ENCODE measurements around the gene RNF150. TPM values are rescaled to one million over a fixed set of nuclear protein-coding genes. Genes with fewer than 3 reads are reported as not detected.

Gene RNF150
- total RNA-seq, 1 donor from 2014 or later, result 3.3 TPM

- intact Hi-C loops (cut with DNase I), result no loop called here
- Histone ChIP-seq H3K4me1 (no peaks in the 10 kb centered on the region), H3K4me3 (no peak overlapping the region), H3K9me3 (no peaks in the 10 kb centered on the region), H3K27ac (no peak overlapping the region), H3K27me3 (ENCODE audit: low read depth) (no peaks in the 10 kb centered on the region), H3K36me3 (no peaks in the 10 kb centered on the region)
- TF ChIP-seq, protein P1, sequence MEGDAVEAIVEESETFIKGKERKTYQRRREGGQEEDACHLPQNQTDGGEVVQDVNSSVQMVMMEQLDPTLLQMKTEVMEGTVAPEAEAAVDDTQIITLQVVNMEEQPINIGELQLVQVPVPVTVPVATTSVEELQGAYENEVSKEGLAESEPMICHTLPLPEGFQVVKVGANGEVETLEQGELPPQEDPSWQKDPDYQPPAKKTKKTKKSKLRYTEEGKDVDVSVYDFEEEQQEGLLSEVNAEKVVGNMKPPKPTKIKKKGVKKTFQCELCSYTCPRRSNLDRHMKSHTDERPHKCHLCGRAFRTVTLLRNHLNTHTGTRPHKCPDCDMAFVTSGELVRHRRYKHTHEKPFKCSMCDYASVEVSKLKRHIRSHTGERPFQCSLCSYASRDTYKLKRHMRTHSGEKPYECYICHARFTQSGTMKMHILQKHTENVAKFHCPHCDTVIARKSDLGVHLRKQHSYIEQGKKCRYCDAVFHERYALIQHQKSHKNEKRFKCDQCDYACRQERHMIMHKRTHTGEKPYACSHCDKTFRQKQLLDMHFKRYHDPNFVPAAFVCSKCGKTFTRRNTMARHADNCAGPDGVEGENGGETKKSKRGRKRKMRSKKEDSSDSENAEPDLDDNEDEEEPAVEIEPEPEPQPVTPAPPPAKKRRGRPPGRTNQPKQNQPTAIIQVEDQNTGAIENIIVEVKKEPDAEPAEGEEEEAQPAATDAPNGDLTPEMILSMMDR (IDR thresholded peaks at IDR 0.05), result no peak
- DNase-seq (no peak), ATAC-seq (no peak)
Observed at GRCh38 chr4:141155586-141155985, 22.3 kb upstream of the RNF150 start.

DNA sequence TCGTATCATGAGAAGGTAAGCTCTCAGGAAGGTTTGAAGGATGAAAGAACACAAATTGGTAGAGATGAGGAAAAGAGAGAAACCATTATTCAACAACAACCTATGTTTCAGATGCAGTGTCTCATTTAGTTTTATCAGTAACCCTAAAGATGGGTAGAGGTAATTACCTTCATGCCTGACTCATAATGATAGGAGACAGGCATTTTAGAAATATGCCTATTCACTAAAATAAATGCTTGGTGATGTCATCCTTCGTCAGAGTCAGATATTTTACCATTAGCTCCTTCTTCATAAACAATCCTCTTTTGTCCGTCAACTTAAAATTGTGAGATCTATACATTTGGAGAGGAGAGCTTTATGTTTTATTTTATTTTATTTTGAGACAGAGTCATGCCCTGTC, 21.5 kb upstream of the RNF150 start:
- intact Hi-C loops (cut with DNase I), result no loop called here
- no peak for ATAC-seq
- Histone ChIP-seq H3K4me3 (no peak overlapping the region), H3K27ac (no peak overlapping the region), H3K36me3 (no peaks in the 10 kb centered on the region), H3K9me3 (no peaks in the 10 kb centered on the region), H3K27me3 (ENCODE audit: low read depth) (no peaks in the 10 kb centered on the region), H3K4me1 (no peaks in the 10 kb centered on the region)
- no peak for DNase-seq
- TF ChIP-seq, protein P1 (IDR thresholded peaks at IDR 0.05), result no peak

DNA sequence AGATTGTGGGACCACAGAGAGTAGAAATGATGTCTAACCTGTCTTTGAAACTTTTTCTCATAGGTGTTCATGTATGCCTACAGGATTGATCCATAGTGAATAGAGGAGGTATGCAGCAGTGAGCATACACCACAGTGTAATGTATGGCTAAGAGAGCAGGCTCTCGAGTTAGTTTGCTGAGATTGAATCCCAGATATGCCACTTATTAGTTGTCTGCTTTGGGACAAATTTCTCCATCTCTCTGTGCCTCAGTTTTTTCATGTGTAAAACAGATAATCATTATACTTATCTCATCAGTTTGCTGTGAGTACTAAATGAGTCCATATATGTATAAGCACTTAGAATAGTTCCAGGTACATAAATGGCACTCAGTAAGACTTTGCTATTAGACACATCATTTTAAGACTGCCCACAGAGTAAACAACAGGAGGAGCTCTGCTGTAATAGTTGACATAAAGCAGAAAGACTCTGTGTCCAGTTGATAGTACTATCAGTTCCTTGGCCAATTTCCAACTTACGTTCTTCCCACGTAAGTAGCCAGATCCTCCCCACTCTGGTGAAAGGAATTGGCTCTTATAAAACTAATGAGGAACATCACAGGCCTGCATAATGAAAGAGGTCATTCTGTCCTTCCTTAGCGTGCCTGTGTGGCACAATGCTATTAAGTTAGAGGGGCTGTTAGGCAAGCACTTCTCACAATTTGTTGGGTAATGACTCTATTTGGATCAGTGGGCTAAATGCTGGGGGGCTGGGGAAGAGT, 20.7 kb upstream of the RNF150 start:
- intact Hi-C loops (cut with DNase I), result no loop called here
- no peaks in the 10 kb centered on the region for H3K27me3 ChIP-seq (ENCODE audit: low read depth)
- no peak for ATAC-seq
- H3K36me3 ChIP-seq, result no peaks in the 10 kb centered on the region
- no peaks in the 10 kb centered on the region for H3K9me3 ChIP-seq
- H3K4me3 ChIP-seq, result no peak overlapping the region
- H3K27ac ChIP-seq, result no peak overlapping the region
- no peak for DNase-seq
- TF ChIP-seq, protein P1 (IDR thresholded peaks at IDR 0.05), result no peak
- no peaks in the 10 kb centered on the region for H3K4me1 ChIP-seq

- Histone ChIP-seq H3K36me3 (no peaks in the 10 kb centered on the region), H3K27ac (no peak overlapping the region), H3K9me3 (no peaks in the 10 kb centered on the region), H3K27me3 (ENCODE audit: low read depth) (no peaks in the 10 kb centered on the region), H3K4me1 (no peaks in the 10 kb centered on the region), H3K4me3 (no peak overlapping the region)
- intact Hi-C loops (cut with DNase I), result no loop called here
- ATAC-seq (no peak), DNase-seq (no peak)
- TF ChIP-seq, protein P1 (IDR thresholded peaks at IDR 0.05), result no peak
Observed at GRCh38 chr4:141144207-141144606, 10.9 kb upstream of the RNF150 start.

- no peaks in the 10 kb centered on the region for H3K4me1 ChIP-seq
- H3K36me3 ChIP-seq, result no peaks in the 10 kb centered on the region
- H3K27me3 ChIP-seq (ENCODE audit: low read depth), result no peaks in the 10 kb centered on the region
- intact Hi-C loops (cut with DNase I), result no loop called here
- TF ChIP-seq, protein P1 (IDR thresholded peaks at IDR 0.05), result no peak
- H3K9me3 ChIP-seq, result no peaks in the 10 kb centered on the region
- no peak overlapping the region for H3K4me3 ChIP-seq
- no peak for DNase-seq
- H3K27ac ChIP-seq, result no peak overlapping the region
- peak; percentile 65 to 66 for ATAC-seq
Observed at GRCh38 chr4:141142423-141142822, 9.2 kb upstream of the RNF150 start.

Data from lower lobe of right lung (tissue), 2 donors.